ENCODE data around the gene OFD1. TPM values are rescaled to one million over a fixed set of nuclear protein-coding genes. Genes with fewer than 3 reads are reported as not detected.

OFD1 gene
- total and polyA plus RNA-seq, 9 donors = 21.8 to 35.7 (median 32.1) TPM

GRCh38 chrX:13692771-13693231 is 41.7 kb upstream of the OFD1 start:
- no peak for TF ChIP-seq POLR2A (IDR thresholded peaks at IDR 0.05)
- no peak for TF ChIP-seq EP300 (IDR thresholded peaks at IDR 0.05)
- no peak for TF ChIP-seq CTCF (IDR thresholded peaks at IDR 0.05)
- Histone ChIP-seq H3K4me3 (no peak overlapping the region), H3K27ac (no peak overlapping the region), H3K9me3 (no peaks in the 10 kb centered on the region), H3K27me3 (no peaks in the 10 kb centered on the region), H3K36me3 (no peaks in the 10 kb centered on the region), H3K4me1 (ENCODE audit: insufficient read depth) (peaks cover 15% of the 10 kb centered on the region)
- intact Hi-C loops (cut with DNase I) = no loop called here
- WGBS, 3 donors = 78 to 84% (median 83%) methylated on average over 5 of the region's 5 CpGs
- DNase-seq = no peak

GRCh38 chrX:13693341-13693961 is 41.1 kb upstream of the OFD1 start:
- Histone ChIP-seq H3K27ac (no peak overlapping the region), H3K4me1 (ENCODE audit: insufficient read depth) (peaks cover 15% of the 10 kb centered on the region), H3K9me3 (no peaks in the 10 kb centered on the region), H3K4me3 (no peak overlapping the region), H3K36me3 (no peaks in the 10 kb centered on the region), H3K27me3 (no peaks in the 10 kb centered on the region)
- WGBS, 3 donors = 71 to 76% (median 75%) methylated on average over 7 of the region's 7 CpGs
- TF ChIP-seq EP300 (IDR thresholded peaks at IDR 0.05) (no peak), POLR2A (IDR thresholded peaks at IDR 0.05) (no peak), CTCF (IDR thresholded peaks at IDR 0.05) (no peak)
- intact Hi-C loops (cut with DNase I) = no loop called here
- no peak for DNase-seq

DNA sequence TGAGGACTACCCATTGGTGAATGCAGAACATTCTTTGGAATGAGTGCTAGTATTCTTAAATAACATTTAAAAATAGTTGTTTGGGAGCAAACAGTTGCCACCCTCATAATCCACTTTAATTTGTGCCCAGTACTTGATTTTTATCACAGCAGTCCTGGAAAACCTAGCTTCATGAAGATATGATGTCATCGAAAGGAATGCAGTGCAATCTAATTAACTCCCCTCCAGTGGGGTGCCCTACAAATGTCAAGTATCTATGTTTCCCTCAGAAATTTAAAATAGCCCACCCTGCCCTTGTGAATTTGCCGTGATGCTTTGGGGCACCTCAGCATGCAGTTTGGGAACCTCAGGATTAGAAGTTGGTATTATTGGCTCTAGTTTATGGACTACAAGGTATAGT is 40.2 kb upstream of the OFD1 start:
- H3K36me3 ChIP-seq = no peaks in the 10 kb centered on the region
- H3K4me1 ChIP-seq (ENCODE audit: insufficient read depth) = peaks cover 15% of the 10 kb centered on the region
- no peak for DNase-seq
- no peak overlapping the region for H3K27ac ChIP-seq
- no peaks in the 10 kb centered on the region for H3K27me3 ChIP-seq
- H3K9me3 ChIP-seq = no peaks in the 10 kb centered on the region
- H3K4me3 ChIP-seq = no peak overlapping the region
- 86 to 89% (median 88%) methylated on average over 2 of the region's 2 CpGs for WGBS, 3 donors
- intact Hi-C loops (cut with DNase I) = no loop called here
- no peak for TF ChIP-seq EP300 (IDR thresholded peaks at IDR 0.05)
- TF ChIP-seq CTCF (IDR thresholded peaks at IDR 0.05) = no peak
- TF ChIP-seq POLR2A (IDR thresholded peaks at IDR 0.05) = no peak

DNA sequence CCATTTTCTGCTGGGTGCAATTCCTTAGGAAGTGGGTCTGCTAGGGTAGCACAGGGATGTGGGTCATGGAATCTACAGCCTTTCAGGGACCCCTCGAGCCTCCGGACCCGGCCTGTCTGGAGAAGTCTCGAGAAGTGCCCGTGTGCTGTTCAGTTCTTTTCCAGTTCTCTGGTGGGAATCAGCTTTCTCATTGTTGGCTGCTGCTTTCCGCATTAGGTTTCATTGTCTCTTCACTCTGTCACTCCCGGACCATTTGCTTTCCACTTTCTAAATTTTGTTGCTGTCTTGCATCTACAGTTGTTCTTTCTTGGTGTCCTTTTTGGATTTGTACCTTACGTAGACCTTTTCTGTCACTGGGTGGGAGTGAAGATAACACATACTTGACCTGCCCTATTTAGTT is 39.6 kb upstream of the OFD1 start:
- intact Hi-C loops (cut with DNase I) = no loop called here
- Histone ChIP-seq H3K36me3 (no peaks in the 10 kb centered on the region), H3K27ac (no peak overlapping the region), H3K4me3 (no peak overlapping the region), H3K9me3 (no peaks in the 10 kb centered on the region), H3K27me3 (no peaks in the 10 kb centered on the region), H3K4me1 (ENCODE audit: insufficient read depth) (peaks cover 17% of the 10 kb centered on the region)
- WGBS, 3 donors = 84 to 88% (median 86%) methylated on average over 8 of the region's 8 CpGs
- DNase-seq = no peak
- TF ChIP-seq CTCF (IDR thresholded peaks at IDR 0.05) (no peak), EP300 (IDR thresholded peaks at IDR 0.05) (no peak), POLR2A (IDR thresholded peaks at IDR 0.05) (no peak)
